ENCODE results near the gene TLR7.

Gene TLR7

DNA sequence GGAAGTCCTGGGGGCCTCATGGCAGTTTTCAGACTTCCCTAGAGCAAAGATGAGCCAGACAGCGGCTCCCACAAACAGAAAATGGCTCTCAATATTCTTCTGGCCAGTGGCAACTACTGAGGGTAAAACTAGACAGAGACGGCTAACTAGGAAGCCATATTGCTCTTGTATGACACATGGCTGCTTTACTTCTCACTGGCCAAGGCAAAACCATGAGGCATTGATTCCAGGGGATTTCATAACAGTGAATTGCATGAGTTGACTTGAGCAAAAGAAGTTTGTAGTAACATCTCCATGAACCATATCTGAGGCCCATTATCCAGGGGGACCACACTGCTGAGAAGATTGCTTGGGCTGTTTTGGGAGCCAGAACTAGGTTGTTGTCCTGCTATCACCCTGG lies 25.8 kb downstream of the TLR7 start:
- Histone ChIP-seq H3K4me1 (ENCODE audit: control insufficient read depth, insufficient read depth, low read length) (no peaks in the 10 kb centered on the region), H3K27me3 (ENCODE audit: control insufficient read depth, insufficient read depth, low read length) (no peaks in the 10 kb centered on the region), H3K4me3 (ENCODE audit: low read length) (no peak overlapping the region), H3K9me3 (ENCODE audit: control insufficient read depth, low read length) (no peaks in the 10 kb centered on the region), H3K9ac (ENCODE audit: low read length) (no peak overlapping the region), H3K36me3 (ENCODE audit: control insufficient read depth, insufficient read depth, low read length) (no peaks in the 10 kb centered on the region)

GRCh38 chrX:12894074-12895030 lies 27.5 kb downstream of the TLR7 start:
- Histone ChIP-seq H3K4me1 (ENCODE audit: control insufficient read depth, insufficient read depth, low read length) (no peaks in the 10 kb centered on the region), H3K27me3 (ENCODE audit: control insufficient read depth, insufficient read depth, low read length) (no peaks in the 10 kb centered on the region), H3K4me3 (ENCODE audit: low read length) (no peak overlapping the region), H3K9me3 (ENCODE audit: control insufficient read depth, low read length) (no peaks in the 10 kb centered on the region), H3K36me3 (ENCODE audit: control insufficient read depth, insufficient read depth, low read length) (no peaks in the 10 kb centered on the region), H3K9ac (ENCODE audit: low read length) (no peak overlapping the region)

GRCh38 chrX:12895866-12896265 lies 29.0 kb downstream of the TLR7 start:
- H3K4me3 ChIP-seq (ENCODE audit: low read length): no peak overlapping the region
- no peaks in the 10 kb centered on the region for H3K27me3 ChIP-seq (ENCODE audit: control insufficient read depth, insufficient read depth, low read length)
- no peaks in the 10 kb centered on the region for H3K4me1 ChIP-seq (ENCODE audit: control insufficient read depth, insufficient read depth, low read length)
- H3K9ac ChIP-seq (ENCODE audit: low read length): no peak overlapping the region
- H3K9me3 ChIP-seq (ENCODE audit: control insufficient read depth, low read length): no peaks in the 10 kb centered on the region
- H3K36me3 ChIP-seq (ENCODE audit: control insufficient read depth, insufficient read depth, low read length): no peaks in the 10 kb centered on the region

- Histone ChIP-seq H3K9ac (ENCODE audit: low read length) (no peak overlapping the region), H3K4me3 (ENCODE audit: low read length) (no peak overlapping the region), H3K9me3 (ENCODE audit: control insufficient read depth, low read length) (no peaks in the 10 kb centered on the region), H3K27me3 (ENCODE audit: control insufficient read depth, insufficient read depth, low read length) (no peaks in the 10 kb centered on the region), H3K4me1 (ENCODE audit: control insufficient read depth, insufficient read depth, low read length) (no peaks in the 10 kb centered on the region), H3K36me3 (ENCODE audit: control insufficient read depth, insufficient read depth, low read length) (no peaks in the 10 kb centered on the region)
Measured at GRCh38 chrX:12896935-12897334, 30.1 kb downstream of the TLR7 start.

DNA sequence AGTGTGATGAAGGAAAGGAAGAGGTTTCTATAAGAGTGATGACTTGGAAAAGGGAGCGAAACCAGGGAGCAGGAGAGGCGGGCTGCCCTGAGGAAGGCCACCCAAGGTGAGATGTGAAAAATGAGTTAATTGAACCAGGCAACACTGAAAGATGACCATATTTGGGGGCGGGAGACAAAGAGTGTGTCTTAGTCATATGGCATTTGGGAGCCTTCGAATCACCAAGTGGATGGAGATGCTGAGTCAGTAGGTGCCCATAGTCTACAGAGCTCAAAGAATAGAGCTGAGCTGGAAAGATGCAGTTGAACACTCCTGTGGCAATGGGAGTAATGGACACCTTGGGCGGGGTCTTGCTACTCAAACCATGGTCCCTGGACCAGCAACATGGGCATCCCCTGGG lies 31.2 kb downstream of the TLR7 start:
- H3K9me3 ChIP-seq (ENCODE audit: control insufficient read depth, low read length): no peaks in the 10 kb centered on the region
- H3K4me3 ChIP-seq (ENCODE audit: low read length): no peak overlapping the region
- H3K36me3 ChIP-seq (ENCODE audit: control insufficient read depth, insufficient read depth, low read length): no peaks in the 10 kb centered on the region
- no peaks in the 10 kb centered on the region for H3K27me3 ChIP-seq (ENCODE audit: control insufficient read depth, insufficient read depth, low read length)
- H3K4me1 ChIP-seq (ENCODE audit: control insufficient read depth, insufficient read depth, low read length): no peaks in the 10 kb centered on the region
- H3K9ac ChIP-seq (ENCODE audit: low read length): no peak overlapping the region

- H3K36me3 ChIP-seq (ENCODE audit: control insufficient read depth, insufficient read depth, low read length): no peaks in the 10 kb centered on the region
- H3K4me3 ChIP-seq (ENCODE audit: low read length): no peak overlapping the region
- no peaks in the 10 kb centered on the region for H3K9me3 ChIP-seq (ENCODE audit: control insufficient read depth, low read length)
- no peaks in the 10 kb centered on the region for H3K27me3 ChIP-seq (ENCODE audit: control insufficient read depth, insufficient read depth, low read length)
- no peak overlapping the region for H3K9ac ChIP-seq (ENCODE audit: low read length)
- H3K4me1 ChIP-seq (ENCODE audit: control insufficient read depth, insufficient read depth, low read length): no peaks in the 10 kb centered on the region
Measured at GRCh38 chrX:12899506-12899905, 32.6 kb downstream of the TLR7 start.

DNA sequence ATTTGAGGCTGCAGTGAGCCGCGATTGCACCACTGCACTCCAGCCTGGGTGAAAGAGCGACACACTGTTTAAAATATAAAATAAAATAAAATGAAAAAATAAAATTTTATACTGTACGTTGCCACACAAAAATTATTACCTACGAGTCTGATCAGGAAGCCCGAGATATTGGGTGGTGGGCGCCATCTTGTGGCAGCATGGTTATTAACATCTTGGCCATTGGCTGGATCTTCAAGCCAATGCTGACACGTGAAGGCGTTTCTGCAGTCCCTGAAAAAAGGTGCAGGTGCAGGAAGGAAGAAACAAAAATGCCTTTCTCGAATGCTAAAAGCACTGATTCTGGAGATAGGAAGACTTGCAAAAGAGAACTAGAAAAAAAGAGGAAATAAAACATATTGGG lies 34.6 kb downstream of the TLR7 start:
- H3K4me3 ChIP-seq (ENCODE audit: low read length): no peak overlapping the region
- no peak overlapping the region for H3K9ac ChIP-seq (ENCODE audit: low read length)
- H3K36me3 ChIP-seq (ENCODE audit: control insufficient read depth, insufficient read depth, low read length): no peaks in the 10 kb centered on the region
- H3K9me3 ChIP-seq (ENCODE audit: control insufficient read depth, low read length): no peaks in the 10 kb centered on the region
- H3K4me1 ChIP-seq (ENCODE audit: control insufficient read depth, insufficient read depth, low read length): no peaks in the 10 kb centered on the region
- H3K27me3 ChIP-seq (ENCODE audit: control insufficient read depth, insufficient read depth, low read length): no peaks in the 10 kb centered on the region

DNA sequence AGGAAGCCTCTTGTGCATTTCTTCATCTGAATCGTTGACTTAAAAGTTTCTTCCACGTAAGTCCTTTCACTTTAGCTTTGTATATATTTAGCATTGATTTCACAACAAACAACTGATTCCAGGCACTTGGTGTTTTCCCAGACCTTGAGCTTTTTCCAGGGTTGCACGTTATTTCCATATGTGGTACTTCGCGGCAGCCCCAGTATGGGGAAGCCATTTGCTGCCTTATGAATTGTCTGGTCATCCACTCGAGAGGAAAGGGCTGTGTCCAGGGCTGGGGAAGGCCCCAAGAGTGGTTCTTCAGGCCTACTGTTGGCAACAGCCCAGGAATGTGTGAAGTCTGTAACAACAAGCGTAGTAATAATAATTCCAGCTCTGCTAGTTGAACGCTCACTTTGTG lies 36.8 kb downstream of the TLR7 start:
- Histone ChIP-seq H3K9me3 (ENCODE audit: control insufficient read depth, low read length) (no peaks in the 10 kb centered on the region), H3K4me3 (ENCODE audit: low read length) (no peak overlapping the region), H3K36me3 (ENCODE audit: control insufficient read depth, insufficient read depth, low read length) (no peaks in the 10 kb centered on the region), H3K27me3 (ENCODE audit: control insufficient read depth, insufficient read depth, low read length) (no peaks in the 10 kb centered on the region), H3K9ac (ENCODE audit: low read length) (no peak overlapping the region), H3K4me1 (ENCODE audit: control insufficient read depth, insufficient read depth, low read length) (no peaks in the 10 kb centered on the region)

- no peaks in the 10 kb centered on the region for H3K9me3 ChIP-seq (ENCODE audit: control insufficient read depth, low read length)
- H3K36me3 ChIP-seq (ENCODE audit: control insufficient read depth, insufficient read depth, low read length): no peaks in the 10 kb centered on the region
- H3K4me1 ChIP-seq (ENCODE audit: control insufficient read depth, insufficient read depth, low read length): peaks cover 3% of the 10 kb centered on the region
- no peak within 1 kb of the TSS for H3K4me3 ChIP-seq (ENCODE audit: low read length)
- H3K9ac ChIP-seq (ENCODE audit: low read length): no peak within 1 kb of the TSS
- no peaks in the 10 kb centered on the region for H3K27me3 ChIP-seq (ENCODE audit: control insufficient read depth, insufficient read depth, low read length)
Measured at GRCh38 chrX:12906046-12906761, 39.3 kb downstream of the TLR7 start, which contains the start of gene TLR8. Gene TLR8, plus strand, starts transcription at chrX:12906620. Its CDS starts 87 bp downstream, at chrX:12906707.

DNA sequence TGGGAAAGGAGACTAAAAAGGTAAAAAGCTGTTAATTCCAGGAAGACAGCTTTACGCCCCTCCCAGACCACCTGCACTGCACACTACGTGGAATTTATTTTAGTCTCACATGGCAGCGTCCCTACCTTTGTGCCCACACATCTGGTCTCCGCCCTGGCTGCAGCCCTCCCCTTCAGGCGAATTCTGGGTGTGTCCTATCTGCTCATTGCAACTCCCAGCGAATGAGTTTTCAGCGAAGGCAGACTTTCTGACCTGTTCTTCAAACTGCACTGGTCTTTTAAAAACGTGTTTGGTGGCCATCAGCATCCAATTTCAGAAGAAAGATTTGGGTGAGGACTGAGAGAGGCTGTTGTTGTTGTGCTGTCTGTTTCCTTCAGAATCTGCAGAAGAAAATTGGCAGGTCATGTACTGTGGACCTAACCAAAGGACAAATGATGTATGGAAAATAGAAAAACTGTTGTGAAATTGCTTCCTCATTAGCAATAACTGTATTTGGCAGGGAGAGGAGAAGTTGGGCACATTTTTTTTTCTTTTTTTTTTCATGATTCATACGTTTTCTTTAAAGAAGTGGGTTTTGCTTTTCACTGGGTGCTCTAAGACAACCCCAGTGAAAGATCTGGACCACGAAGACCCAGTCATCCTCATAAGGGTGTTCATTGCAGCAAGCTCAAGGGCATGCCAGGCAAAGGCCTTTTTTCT lies 43.7 kb downstream of the TLR7 start:
- Histone ChIP-seq H3K4me3 (ENCODE audit: low read length) (no peak overlapping the region), H3K36me3 (ENCODE audit: control insufficient read depth, insufficient read depth, low read length) (no peaks in the 10 kb centered on the region), H3K4me1 (ENCODE audit: control insufficient read depth, insufficient read depth, low read length) (peaks cover 3% of the 10 kb centered on the region), H3K9ac (ENCODE audit: low read length) (no peak overlapping the region), H3K27me3 (ENCODE audit: control insufficient read depth, insufficient read depth, low read length) (no peaks in the 10 kb centered on the region), H3K9me3 (ENCODE audit: control insufficient read depth, low read length) (no peaks in the 10 kb centered on the region)

DNA sequence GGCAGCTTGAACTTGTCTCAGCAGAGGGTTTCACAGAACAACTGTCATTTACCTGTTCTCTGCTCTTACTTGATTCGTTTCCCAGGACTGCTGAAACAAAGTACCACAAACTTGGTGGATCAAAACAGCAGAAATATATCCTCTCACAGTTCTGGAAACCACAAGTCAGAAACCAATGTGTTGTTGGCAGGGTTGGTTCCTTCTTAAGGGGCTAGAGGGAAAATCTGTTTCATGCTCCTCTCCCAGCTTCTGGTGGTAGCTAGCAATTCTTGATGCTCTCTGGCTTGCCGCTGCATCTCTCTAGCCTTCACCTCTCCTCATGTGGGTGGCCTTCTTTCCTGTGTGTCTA lies 44.2 kb downstream of the TLR7 start:
- Histone ChIP-seq H3K9ac (ENCODE audit: low read length) (no peak overlapping the region), H3K9me3 (ENCODE audit: control insufficient read depth, low read length) (no peaks in the 10 kb centered on the region), H3K27me3 (ENCODE audit: control insufficient read depth, insufficient read depth, low read length) (no peaks in the 10 kb centered on the region), H3K4me1 (ENCODE audit: control insufficient read depth, insufficient read depth, low read length) (peaks cover 3% of the 10 kb centered on the region), H3K4me3 (ENCODE audit: low read length) (no peak overlapping the region), H3K36me3 (ENCODE audit: control insufficient read depth, insufficient read depth, low read length) (no peaks in the 10 kb centered on the region)

Measured in mucosa of stomach (tissue), 1 donor.